ENCODE measurements around the gene TNFRSF17.

The TNFRSF17 gene

DNA sequence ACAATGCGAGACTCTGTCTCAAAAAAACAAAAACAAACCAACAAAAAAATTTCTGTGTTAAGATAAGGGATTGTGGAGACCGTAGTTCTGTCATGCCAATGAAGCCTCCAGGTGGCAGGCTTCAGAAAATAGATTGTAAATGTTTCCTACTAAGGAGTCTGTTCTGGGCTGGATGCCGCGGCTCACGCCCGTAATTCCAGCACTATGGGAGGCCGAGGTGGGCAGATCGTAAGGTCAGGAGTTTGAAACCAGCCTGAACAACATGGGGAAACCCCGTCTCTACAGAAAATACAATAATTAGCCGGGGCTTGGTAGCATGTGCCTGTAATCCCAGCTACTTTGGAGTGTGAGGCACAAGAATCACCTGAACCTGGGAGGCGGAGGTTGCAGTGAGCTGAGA lies 7.1 kb downstream of the TNFRSF17 start:
- no peak for DNase-seq

DNA sequence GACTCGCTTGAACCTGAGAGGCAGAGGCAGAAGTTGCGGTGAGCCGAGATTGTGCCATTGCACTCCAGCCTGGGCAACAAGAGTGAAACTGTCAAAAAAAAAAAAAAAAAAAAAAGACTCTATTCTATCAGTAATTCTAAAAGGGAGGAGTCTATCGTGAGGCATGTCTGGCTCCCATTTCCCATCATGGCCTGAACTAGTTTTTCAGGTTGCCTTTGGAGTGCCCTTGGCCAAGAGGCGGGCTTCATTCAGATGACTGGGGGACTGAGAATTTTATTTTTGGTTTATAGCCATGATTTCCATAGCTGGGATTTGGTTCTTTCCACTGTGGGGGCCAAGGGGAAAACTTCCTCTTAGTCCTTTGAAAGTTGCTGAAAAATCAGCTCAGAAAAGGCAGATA lies 8.1 kb downstream of the TNFRSF17 start:
- no peak for DNase-seq

DNA sequence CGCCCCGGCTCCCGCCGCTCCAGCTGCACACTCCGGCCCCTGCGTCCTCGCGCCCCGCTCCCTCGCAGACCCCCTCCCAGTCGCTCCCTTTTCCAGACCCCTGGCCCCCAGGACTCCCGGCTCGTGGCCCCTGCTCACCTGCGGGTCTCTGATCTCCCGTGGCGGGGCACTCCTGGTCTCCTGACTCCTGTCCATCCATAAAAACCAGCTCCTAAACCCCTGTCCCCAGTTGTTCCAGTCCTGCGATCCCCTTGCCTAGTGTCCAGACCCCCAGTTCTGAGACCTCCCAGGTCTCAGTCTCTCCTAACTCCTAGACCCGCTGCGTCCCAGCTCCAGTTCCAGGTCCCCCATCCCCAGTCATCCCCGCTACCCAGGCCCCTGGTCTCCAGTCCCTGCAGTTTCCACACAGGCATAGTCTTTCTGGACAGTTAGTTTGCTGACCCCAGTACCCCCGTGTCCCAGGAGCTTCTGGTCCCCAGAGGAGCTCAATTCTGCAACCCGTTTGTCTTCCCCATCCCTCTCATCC lies 11.9 kb downstream of the TNFRSF17 start:
- DNase-seq: no peak

DNA sequence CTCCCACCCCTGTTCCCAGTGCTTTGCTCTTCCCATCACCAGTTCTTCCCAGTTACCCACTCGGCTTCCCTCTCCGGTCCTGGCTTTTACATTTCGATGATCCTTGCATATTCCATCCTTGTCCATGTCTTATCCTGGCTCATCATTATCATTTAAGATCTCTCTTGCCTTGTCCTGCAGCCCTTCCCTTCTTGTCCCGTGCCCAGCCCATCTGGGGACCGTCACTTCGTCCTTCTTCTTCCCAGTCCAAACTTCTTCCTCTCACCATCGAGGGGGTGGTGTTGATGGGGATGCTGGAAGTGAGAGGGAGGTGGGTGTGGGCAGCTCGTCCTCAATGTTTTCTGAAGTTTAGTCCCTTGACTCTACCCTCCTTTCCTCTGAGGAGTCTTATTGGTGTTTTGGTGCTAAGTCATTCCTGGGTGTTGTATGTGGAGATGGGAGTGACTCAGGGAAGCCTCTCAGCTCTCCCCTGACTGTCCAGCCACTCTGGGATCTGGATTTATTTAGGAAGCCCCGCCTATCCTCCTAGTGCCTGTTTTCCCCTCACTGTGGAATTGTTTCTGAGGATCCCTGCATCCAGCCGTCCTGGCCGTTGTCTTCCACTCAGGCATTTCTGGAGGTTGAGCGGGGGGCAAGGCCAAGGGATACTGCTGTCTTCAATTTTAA lies 12.5 kb downstream of the TNFRSF17 start:
- DNase-seq: no peak

DNA sequence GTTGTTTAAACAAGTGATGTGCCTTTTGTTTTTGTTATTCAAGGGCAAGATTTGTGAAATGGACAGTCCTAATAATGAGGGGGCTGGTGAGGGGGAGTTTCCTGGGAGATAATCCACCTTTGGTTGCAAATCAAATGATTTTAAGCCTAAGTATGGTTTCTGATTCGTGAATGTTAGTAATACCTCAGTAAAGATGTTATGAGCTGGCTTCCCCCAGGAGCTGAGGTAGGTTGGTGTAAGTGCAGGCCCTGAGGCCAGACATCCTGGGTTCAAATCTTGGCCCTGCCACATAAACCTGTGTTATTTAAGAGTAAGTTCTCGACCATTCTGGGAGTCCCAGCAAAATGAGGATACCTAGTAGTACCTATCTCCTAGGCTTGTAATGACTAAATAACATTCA lies 13.1 kb downstream of the TNFRSF17 start:
- DNase-seq: no peak

DNA sequence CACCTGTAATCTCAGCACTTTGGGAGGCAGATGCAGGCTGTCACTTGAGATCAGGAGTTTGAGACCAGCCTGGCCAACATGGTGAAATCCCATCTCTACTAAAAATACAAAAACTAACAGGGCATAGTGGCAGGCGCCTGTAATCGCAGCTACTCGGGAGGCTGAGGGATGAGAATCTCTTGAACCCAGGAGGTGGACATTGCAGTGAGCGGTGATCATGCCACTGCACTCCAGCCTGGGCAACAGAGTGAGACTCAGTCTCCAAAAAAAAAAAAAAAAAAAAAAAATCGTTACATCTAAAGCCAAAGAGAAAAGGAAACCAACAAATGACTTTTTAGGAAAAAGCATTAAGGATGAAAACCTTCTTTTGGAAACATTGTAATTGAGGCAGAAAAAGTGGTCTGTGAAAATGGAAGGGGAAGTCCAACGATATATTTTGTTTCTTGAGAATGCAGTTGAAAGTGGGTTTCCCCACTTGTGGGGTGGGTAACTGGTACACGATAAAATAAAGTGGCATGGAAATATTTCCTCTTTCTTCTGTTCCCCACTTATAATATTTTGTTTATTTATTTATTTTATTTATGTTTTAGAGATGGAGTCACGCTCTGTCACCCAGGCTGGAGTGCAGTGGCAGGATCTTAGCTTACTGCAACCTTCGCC lies 14.1 kb downstream of the TNFRSF17 start:
- no peak for DNase-seq

DNA sequence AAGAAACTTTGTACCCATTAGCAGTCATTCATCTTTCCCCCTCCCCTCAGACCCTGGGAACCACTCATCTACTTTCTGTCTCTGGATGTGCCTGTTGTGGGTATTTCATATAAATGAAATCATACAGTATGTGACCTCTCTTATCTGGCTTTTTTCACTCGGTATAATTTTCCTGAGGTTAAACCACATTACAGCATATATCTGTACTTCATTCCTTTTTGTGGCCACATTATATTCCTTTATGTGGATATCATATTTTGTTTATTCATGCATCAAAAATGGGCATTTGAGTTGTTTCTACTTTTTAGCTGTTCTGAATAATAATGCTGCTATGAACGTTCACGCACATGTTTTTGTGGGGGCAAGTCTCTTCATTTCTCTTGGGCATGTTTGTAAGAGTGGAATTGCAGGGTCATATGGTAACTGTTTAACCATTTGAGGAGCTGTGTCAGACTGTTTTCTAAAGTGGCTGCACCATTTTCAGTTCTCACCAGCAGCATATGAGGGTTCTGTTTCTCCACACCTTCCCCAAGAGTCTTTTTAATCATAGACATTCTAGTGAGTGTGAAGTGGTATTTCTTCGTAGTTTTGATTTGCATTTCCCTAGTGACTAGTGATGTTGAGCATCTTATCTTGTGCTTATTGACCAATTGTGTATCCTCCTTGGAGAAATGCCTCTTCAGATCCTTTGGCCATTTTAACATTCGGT lies 15.3 kb downstream of the TNFRSF17 start:
- DNase-seq: no peak

DNA sequence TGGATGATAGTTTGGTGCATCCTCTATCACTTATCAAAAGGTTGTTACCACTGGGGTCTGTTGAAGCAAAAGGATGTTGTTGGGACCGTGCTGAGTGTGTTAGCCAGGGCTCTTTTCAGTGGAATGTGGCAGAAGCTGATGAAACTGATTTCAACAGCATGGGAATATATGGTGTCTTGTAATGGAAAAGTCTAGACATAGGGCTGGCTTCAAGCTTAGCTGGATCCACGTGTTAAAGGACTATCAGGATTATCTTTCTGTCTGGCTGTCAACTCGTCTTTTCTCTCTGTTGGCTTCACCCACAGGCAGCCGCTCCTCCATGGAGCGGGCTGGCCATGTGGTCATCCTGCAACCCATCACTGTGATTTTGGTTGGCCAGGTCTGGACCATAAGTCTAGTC lies 20.2 kb downstream of the TNFRSF17 start:
- DNase-seq: no peak

DNA sequence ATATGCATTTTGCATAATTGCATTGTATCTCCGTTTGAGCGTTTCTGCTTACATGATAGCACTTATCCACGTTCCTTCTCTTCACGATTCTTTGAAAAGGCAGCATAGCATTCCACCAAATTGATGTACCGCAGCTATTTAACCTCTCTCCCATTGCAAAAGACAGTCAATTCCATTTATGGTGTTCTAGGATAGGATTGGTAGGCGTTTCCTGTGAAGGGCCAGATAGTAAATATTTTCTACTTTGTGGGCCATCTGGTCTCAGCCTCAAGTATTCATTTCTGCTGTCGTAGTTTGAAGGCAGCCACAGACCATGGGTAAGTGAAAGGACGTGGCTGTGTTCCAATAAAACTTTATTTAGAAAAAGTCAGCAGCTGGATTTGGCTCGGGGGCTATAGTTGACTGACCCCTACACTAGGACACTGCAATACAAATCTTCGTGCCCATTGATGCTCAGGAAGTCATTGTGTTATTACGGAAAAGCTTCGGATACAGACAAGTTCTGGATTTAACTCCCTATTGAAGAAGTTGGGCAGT lies 21.6 kb downstream of the TNFRSF17 start:
- DNase-seq: no peak

DNA sequence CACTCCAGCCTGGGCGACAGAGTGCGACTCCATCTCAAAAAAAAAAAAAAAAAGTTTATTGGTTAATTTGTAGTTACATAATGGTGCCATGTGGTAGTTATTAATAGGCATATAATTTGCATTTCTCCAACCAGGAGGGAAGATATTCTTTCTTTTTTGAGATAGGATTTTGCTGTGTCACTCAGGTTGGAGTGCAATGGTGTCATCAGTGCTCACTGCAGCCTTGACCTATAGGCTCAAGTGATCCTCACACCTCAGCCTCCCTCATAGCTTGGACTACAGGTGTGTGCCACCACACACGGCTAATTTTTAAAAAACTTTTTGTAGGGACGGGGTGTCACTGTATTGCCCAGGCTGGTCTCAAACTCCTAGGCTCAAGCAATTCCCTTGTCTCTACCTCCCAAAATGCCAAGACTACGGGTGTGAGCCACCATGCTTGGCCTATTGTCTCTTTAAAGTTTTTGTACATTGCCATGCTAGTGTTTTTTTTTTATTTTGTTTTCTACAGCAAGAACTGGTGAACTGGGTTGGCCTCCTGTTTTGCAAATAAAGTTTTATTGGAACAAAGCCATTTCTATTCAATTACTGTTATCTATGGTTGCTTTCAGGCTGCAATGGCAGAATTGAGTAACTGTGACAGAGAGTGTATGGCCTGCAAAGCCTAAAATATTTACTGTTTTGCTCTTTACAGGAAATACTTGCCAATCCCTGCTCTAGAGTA lies 23.4 kb downstream of the TNFRSF17 start:
- no peak for DNase-seq

DNA sequence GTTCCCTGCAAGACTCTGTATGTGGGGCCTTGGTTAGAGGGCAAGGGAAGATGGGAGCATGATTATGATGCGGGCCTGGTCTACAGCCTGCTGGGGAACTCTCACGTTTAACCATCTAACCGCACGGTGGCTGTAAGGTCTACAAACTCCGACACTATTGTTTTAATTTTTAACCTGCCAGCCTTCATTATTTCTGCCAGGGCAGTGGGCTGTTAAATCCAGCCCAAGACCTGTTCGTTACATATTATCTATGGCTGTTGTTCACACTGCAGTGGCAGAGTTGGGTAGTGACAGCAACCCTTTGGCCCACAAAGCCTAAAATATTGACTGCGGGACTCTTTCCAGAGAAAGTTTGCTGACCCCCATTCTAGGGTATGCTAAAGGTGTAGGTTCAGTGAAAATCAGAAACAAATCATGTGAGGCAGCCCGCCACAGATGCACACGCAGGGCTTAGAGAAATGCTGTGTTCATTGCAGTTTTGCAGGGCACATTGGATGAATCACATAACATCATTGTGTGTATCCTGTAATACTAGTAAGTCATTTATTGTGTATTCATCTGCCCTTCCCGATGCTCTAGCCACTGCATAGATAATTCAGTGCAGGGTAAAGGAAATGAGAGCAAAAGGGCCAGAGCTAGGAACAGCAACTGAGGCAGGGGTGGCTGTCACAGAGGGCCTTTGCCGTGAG lies 25.8 kb downstream of the TNFRSF17 start:
- DNase-seq: no peak

DNA sequence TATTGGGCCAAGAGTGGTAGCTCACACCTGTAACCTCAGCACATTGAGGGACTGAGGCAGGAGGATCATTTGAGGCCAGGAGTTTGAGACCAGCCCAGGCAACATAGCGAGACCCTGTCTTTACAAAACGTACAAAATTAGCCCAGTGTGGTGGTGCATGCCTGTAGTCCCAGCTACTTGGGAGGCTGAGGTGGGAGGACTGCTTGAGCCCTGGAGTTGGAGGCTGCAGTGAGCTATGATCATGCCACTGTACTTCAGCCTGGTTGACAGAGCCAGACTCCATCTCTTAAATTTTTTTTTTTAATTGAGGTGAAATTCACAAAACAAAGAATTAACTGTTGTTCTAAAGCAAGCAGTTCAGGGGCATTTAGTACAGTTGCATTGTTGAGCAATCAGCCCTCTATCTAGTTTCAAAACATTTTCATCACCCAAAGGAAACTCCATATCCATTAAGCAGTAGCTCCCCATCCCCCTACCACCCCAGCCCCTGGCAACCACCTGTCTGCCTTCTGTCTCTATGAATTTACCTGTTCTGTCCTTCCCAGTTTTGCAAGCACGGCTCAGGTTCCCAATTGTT lies 27.1 kb downstream of the TNFRSF17 start:
- no peak for DNase-seq

DNA sequence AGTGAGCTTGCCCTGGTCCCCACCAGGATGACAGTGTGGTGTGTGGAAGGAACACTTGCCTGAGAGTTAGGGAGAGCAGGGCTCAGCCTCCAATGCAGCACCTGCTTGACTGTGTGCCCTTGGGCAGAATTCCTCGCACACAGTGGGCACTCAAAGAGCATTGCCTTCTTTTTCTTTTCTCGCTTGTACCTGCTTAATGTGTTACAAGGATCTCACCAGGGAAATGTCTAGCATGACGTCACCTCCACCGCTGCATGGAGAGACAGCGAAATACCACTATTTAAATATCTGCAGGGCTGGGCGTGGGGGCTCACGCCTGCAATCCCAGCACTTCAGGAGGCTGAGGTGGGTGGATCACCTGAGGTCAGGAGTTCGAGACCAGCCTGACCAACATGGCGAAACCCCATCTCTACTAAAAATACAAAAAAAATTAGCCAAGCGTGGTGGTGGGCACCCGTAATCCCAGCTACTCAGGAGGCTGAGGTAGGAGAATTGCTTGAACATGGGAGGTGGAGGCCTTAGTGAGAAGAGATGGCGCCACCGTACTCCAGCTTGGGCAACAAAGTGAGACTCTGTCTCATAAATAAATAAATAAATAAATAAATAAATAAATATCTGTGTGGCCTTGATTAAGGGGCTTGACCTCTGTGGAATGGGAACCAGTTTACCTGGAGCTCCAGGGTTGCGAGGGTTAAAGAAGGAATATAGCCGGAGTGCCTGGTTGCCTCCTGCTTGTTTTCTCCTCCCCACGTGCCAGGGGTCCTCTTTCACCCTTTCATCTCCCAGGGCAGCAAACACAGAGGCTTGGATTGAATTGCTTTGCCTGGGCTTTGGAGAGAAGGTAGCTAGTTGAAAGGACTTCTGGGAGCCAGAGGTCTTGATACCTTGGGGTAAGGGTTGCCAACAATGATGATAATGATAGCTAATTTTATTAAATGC lies 27.8 kb downstream of the TNFRSF17 start:
- no peak for DNase-seq

DNA sequence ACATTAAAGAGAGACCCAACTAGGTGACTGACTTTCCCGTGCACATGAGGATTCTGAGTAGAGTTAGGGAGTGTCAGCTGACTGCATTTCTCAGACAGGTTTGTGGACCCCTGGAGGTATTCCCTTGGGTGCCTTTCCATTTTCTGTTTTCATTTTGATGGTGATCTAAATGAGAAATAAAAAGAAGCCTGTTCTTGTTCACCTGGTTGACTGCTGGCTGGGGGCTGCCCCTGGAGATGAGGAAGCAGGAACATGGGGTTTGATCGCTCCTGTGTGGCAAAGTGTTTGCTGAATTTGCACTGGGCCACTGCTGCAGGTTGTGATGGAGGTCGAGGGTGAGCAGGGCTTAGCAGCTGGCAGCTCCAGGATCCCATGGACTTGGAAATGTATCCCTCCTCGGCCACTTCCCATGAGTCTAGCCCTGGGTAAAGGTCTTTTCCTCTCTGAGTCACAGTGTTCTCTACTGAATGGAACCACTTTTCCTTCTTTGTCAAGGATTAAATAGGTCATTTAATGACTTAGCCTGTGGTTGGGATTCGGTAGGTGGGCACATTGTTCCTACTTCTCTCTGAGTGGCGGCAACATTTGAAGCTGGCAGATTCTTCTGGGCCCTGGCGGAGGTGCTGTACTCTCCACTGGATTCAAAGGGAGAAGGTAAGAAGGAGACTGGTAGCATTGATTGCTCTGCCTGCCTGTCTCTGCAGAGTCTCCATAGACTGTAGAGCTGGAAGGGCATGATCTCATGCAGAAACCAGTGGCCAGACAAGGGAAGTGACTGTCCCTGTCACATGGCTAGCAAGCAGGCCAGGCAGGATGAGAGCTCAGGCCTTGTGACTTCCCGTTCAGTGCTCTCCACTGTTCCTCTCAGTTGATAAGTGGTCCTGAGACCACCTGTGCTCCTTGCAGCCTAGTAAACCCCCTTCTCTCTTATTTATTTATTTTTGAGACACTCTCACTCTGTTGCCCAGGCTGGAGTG lies 29.4 kb downstream of the TNFRSF17 start:
- DNase-seq: no peak

DNA sequence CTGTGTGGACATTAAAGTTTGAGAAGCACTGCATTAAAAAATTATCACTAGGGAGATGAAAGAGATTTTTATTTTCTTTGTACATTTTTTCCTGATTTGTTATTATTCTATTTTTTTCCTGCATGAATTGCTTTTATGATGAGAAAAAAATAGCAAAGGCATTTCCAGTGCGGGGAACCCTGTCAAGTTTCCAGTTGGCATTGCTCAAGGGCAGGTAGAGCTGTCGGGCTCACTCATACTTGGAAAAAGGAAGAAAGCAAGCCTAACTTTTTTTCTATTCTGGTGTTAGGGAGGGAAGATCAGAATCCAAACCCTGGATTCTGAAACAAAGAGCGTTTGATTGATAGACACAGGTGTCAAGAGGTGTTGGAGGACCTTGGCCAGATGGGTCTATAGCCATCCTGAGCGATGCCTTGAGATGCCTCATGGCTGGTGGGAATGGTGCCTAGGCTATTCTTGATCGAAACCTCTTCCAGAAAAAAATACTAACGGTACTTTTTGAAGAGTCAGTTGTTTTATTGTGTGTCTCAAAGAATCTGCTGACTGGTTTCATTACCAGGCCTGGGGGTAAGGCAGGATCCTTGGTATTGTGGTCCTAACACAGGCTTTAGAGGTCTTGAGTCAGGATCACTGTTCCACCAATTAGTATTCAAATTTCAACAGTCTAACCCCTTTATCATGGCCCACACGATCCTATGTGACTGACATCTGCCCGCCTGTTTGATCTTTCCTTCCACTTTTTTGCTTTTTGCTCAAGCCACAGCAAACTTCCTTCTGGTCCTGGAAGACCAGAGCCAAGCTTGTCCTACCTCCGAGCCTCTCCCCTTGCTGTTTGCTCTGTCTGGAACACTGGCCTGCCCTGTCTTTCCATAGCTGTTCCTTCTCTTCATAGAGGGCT lies 31.7 kb downstream of the TNFRSF17 start:
- DNase-seq: no peak

DNA sequence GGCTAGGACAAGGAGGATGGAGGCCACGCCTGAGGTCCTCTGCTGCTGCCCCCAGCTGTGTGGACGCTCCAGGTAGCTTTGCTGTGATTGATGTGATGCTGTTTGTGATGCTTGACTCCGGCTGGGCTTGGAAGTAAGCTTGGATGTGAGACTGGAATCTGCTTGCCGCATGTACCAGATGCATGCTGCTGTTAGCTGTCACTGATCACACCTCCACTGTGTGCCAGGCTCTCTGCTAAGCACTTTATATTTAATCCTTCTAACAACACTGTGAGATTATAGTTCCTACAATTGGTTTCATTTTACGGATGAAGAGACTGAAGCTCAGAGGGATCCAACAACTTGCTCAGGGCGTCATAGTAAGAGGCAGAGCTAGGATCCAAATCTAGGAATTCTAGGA lies 35.0 kb downstream of the TNFRSF17 start:
- no peak for DNase-seq

DNA sequence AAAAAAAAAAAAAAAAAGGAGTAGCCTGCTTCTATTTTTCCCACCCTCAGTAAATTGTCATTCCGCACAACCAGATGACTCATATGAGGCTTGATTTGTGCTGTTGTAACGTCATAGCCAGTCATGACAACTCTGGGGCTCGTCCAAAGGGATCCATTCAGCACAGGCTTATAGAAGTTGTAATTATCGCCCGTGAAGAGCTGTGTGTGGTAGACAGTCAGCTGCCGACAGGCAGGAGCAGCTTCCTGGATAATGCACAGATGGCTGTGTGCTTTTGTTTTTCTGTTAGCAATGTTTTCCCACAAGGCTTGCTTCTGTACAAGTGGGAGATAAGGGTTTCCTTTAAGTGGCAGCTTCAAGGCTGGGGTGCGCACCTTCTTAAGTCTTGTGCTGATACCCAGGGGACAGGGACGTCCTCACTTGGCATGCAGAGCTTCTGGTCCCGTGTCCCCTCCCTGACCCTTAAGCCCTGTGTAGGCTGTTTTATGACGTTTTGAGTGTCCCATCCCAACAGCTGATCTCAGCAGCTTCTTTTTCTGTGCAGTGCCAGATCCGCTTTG lies 37.5 kb downstream of the TNFRSF17 start:
- no peak for DNase-seq

DNA sequence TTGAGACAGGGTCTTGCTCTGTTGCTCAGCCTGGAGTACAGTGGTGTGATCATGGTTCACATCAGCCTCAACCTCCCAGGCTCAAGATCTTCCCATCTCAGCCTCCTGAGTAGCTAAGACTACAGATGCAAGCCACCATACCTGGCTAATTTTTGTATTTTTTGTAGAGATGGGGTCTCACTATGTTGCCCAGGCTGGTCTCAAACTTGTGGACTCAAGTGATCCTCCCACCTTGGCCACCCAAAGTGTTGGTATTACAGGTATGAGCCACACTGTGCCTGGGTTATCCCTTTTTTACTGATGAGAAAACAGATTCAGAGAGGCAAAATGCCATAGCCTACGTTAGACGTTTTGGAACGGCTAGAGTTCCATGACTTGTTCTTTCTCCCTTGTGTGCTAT lies 41.6 kb downstream of the TNFRSF17 start:
- DNase-seq: no peak
